HCEC 1CT (cell line): ENCODE data around the gene KIFC1.

Experiments used
- DNase-seq: peaks from one replicate; pipeline ENCODE4 v3.0.0-alpha.2; 2017

KIFC1 gene

DNA sequence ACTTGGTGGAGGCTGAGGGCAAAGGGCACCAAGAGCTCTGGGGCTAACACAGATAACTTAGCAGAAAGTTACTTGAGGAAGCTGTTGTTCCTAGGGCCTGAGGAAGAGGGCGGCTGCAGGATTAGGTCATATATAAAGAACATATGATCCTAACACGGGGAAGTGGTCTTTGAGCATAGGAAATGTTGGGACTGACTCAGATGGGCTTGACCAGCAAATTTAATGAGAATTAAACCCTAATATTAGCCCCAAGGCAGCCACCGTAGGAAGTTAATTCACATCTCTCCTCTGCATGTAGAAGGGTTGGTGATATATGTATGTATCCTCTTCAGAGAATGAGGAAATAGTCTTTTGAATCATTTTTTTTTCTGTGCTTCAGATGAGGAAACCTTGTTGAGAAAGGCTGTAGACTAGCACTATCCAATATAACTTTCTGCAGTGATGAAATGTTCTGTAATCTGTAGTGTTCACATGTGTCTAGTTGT lies 53.5 kb downstream of the KIFC1 start:
- no peak for DNase-seq

DNA sequence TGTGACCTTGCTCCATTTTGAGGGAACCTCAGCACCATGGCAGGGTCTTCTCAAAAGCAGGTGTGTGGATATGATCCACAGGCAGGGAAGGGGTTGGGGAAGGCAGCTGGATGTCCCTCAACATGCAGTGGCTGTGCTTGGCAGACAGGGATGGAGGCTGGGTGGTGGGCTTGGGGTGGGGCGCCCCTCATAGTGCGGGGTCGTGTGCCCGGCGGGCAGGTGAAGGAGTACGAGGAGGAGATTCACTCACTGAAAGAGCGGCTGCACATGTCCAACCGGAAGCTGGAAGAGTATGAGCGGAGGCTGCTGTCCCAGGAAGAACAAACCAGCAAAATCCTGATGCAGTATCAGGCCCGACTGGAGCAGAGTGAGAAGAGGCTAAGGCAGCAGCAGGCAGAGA lies 54.7 kb downstream of the KIFC1 start:
- DNase-seq, result no peak

DNA sequence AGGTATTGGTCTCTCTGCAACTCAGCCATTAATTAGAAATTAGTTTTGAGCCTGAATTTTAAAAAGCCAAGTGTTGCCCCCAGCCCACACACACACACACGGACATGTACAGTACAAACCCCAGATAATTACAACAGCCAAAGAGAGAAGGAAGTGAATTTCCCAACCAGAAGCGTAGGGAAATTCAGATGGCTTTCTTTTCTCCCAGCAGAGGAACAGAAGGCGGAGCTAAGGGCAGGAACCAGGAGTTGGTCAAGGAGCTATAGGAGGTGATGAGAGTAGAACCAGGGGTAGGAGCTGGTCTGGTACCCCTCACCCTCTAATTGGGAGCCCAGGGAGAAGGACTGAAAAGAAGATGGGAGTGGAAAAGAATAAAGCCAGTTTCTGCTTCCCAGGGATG lies 58.8 kb downstream of the KIFC1 start:
- DNase-seq, result no peak

DNA sequence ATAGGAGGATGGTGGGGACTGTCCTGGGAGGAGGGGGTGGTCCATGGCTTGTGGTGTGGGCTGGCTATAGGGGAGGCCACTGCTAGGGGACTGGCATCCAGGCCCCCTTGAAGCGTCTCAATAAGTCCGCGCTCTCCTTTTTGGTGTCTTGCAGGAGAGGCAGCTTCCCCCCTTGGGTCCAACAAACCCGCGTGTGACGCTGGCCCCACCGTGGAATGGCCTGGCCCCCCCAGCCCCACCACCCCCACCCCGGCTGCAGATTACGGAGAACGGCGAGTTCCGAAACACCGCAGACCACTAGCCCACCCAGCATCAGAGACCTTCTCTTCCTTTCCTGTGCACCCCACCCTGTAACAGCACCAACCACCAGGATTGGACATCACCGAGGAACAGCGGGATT lies 60.0 kb downstream of the KIFC1 start:
- no peak for DNase-seq

DNA sequence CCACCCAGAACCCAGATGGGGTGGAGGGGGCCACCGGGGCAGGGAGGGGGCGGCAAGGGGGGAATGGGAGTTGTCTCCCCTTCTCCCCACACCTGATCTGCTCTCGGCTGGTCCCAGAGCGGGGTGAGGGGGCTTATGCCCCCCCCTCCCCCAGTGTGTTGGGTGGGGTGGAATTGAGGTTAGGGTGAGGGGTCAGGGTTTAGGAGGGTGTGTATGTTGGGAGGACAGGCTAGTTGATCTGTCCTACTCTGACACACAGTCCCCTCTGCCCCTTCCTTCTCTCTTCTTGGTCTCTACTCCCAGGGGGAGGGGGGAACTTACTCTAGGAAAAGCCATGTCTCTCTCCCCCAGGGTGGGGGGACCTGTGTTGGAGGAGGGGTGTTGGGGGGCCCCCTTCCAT lies 60.9 kb downstream of the KIFC1 start:
- no peak for DNase-seq

DNA sequence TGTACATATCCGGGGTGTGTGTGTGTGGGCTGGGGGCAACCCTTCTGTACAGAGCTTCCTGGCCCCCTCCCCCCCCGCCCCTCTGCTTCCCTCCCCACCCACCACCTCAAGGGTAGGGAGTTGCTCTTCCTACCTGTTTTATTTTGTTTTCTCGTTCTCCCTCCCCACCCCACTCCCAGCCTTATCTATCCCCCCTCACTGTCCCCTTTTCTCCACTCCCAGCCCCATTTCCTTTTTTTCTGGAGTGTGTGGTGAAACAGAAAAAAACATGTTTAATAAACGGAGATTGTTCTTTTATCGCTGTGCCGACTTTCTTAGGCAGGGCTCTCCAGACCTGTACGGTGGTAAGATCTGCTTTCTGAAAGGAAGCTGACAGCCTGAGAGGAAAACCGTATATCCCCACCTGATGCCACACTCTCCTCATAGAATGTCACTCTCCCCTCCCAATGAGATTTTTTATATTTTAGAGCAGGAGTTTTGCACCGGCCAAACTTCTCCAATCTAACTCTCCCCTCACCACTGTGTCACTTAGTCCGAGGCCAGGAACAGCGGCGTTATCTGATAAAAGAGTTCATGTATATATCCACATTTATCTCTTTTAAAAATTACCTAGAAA lies 61.9 kb downstream of the KIFC1 start:
- DNase-seq, result no peak

DNA sequence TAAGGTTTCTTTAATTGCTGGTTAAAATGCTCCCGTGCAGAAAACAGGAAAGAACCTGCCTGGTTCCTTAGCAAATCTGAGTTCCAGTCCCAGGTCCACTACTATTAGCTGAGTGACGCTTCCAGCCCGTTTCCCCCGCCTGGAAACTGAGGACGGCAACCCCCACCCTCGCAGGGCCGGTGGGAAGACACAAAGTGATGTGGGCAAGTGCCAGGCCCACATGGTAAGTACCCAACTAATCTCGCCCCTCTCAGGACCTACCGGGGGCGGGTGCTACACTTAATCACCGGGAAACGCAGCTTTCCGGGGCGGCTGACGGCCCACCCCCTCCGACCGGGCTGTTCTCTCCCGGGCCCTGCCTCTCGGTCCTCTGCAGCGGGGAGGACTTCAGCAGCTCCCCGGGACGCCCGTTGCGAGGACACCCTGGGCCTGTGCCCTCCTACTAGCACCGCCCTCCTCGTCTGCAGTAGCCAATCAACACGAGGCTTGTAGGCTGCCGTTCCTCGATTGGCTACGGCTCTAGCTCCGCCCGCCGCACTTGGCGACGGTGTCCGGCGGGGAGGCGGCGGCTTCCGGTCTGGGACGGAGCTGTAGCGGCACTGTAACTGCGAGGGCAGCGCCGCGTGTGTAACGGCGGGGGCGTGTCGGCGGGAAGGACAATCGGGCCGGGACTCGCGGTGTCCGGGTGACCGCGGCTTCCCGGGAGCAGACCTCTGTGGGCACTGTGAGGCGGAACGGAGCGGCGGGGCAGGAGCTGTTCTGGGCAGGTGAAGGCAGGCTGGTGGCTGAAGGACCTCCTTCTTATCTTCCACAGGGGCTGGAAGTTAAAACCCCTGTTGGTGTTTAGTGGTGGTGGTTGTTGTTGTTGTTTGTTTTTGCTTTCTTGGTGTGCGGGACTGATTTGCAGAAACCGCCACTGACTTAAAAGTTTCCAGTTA lies 62.7 kb downstream of the KIFC1 start, which contains the start of gene ZBTB9:
ZBTB9 (plus strand) TSS at position 568 of the 938 bp plus-strand sequence. CDS start 525 bp downstream, outside the sequence.
- peak; percentile 95 for DNase-seq

DNA sequence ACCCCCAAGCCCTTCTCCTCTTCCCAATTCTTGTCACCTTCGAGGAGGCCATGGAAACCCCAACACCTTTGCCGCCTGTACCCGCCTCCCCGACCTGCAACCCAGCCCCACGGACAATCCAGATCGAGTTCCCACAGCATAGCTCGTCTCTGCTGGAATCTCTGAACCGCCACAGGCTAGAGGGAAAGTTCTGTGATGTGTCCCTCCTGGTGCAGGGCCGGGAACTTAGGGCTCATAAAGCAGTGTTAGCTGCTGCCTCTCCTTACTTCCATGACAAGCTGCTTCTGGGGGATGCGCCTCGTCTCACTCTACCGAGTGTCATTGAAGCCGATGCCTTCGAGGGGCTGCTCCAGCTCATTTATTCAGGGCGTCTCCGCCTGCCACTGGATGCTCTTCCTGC lies 63.4 kb downstream of the KIFC1 start:
- no peak for DNase-seq

DNA sequence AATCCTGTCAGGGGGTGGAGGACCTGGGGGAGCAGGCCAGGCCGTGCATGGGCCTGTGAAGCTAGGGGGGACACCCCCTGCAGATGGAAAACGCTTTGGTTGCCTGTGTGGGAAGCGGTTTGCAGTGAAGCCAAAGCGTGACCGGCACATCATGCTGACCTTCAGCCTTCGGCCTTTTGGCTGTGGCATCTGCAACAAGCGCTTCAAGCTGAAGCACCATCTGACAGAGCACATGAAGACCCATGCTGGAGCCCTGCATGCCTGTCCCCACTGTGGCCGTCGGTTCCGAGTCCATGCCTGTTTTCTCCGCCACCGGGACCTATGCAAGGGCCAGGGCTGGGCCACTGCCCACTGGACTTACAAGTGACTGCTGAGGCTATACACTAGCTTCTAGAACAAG lies 64.5 kb downstream of the KIFC1 start:
- no peak for DNase-seq

DNA sequence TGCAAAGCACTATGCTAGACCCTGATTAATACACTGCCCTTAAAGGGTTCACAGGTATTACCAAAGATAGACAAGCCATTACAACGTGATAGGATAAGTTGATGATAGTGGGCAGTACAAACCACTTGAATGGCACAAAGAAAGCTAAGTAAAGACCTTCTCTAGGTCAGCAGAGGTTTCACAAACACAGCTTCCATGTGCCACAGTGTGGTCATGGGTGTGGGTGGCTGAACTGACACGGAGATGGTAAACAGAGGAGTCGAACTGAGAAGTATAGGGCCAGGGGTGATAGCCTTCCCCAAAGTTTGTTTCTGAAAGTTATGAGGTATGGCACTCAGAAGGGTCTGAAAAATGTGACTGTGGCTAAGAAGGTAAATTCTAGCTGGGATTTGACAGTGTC lies 67.1 kb downstream of the KIFC1 start:
- no peak for DNase-seq

DNA sequence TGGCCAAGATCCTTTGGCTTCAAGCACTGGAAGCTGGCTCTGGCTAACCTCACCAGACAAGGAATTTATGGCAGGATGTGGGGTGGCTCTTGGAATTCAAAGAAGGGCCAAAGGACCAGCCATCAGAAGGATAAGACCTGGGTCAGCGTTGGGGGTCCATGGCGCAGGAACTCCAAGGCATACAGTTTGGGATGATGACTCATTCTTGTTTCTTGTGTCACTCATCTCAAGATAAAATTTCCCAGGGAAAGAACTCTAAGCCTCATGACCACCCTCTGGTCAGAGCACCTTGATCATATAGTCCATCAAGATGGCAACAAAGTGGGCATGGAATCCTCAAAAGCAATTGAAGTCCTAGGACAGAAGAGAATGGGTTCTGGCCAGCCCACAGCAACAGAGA lies 67.6 kb downstream of the KIFC1 start:
- DNase-seq, result no peak
